ENCODE measurements around the gene HRCT1.

DNA sequence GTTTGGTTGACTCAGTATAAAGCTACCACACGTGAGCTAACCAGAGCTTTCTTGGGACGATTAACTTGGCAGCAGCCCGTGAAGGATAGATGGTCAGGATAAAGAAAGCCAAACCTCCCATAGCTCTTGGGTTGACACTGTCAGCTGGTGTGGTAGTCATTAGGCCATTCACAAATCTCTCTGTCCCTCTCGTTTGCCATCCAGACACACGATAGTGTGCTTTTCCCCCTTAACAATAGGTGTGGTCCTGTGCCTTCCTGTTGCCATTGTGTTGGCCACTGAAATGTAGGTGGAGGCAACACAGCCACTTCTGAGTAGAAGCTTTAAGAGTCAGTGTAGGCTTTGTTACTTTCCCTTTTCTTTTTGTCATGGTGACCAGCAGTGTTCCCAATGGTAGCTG is 47.5 kb upstream of the HRCT1 start:
- TF ChIP-seq POLR2AphosphoS5 (IDR thresholded peaks at IDR 0.05) (no peak), POLR2A (IDR thresholded peaks at IDR 0.05) (no peak)

Data from sigmoid colon (tissue), 4 donors.